NCI-H2196 treated with DMSO at 0.1 percent for 48 hours (cell line): ENCODE measurements around the gene CACNA2D3.
"Not testable (repeated sequence)": the region's sequence is repeated elsewhere in the genome, so short reads cannot be mapped to it uniquely, and the experiment has no call there.

Experiments
- DNase-seq: peaks from one replicate; lab custom pipeline; 2025; ENCODE audit not compliant: unreplicated experiment; lab: John Stamatoyannopoulos, UW

CACNA2D3 gene

GRCh38 chr3:54969652-54970051, 847.3 kb downstream of the CACNA2D3 start:
- DNase-seq = no peak

- no peak for DNase-seq
These were observed 848.5 kb downstream of the CACNA2D3 start for GRCh38 chr3:54970895-54971294.

GRCh38 chr3:54977439-54977838, 855.1 kb downstream of the CACNA2D3 start:
- no peak for DNase-seq

- not testable (repeated sequence) for DNase-seq
These were observed 855.6 kb downstream of the CACNA2D3 start for GRCh38 chr3:54977946-54978345.

GRCh38 chr3:54982807-54983206, 860.5 kb downstream of the CACNA2D3 start:
- no peak for DNase-seq

- DNase-seq = no peak
These were observed 861.1 kb downstream of the CACNA2D3 start for GRCh38 chr3:54983266-54984099.

GRCh38 chr3:54985856-54986255, 863.5 kb downstream of the CACNA2D3 start:
- DNase-seq = no peak

GRCh38 chr3:54986294-54986693, 863.9 kb downstream of the CACNA2D3 start:
- no peak for DNase-seq

- DNase-seq = no peak
These were observed 865.4 kb downstream of the CACNA2D3 start for GRCh38 chr3:54987719-54988118.

- DNase-seq = no peak
These were observed 866.0 kb downstream of the CACNA2D3 start for GRCh38 chr3:54988302-54988837.

- DNase-seq = no peak
These were observed 866.7 kb downstream of the CACNA2D3 start for GRCh38 chr3:54988838-54989630.

- no peak for DNase-seq
These were observed 871.8 kb downstream of the CACNA2D3 start for GRCh38 chr3:54994111-54994513.

GRCh38 chr3:54999159-54999558, 876.8 kb downstream of the CACNA2D3 start:
- DNase-seq = no peak

GRCh38 chr3:54999811-55000210, 877.5 kb downstream of the CACNA2D3 start:
- no peak for DNase-seq

GRCh38 chr3:55000546-55000945, 878.2 kb downstream of the CACNA2D3 start:
- DNase-seq = peak; percentile 23

- no peak for DNase-seq
These were observed 878.6 kb downstream of the CACNA2D3 start for GRCh38 chr3:55000953-55001352.

- DNase-seq = no peak
These were observed 880.1 kb downstream of the CACNA2D3 start for GRCh38 chr3:55002416-55002930.

GRCh38 chr3:55006244-55006676, 883.9 kb downstream of the CACNA2D3 start:
- DNase-seq = no peak

GRCh38 chr3:55007971-55008370, 885.6 kb downstream of the CACNA2D3 start:
- no peak for DNase-seq

- DNase-seq = no peak
These were observed 887.0 kb downstream of the CACNA2D3 start for GRCh38 chr3:55009372-55009771.

GRCh38 chr3:55012091-55012490, 889.7 kb downstream of the CACNA2D3 start:
- DNase-seq = no peak
